Small intestine (tissue), 7 donors: ENCODE measurements around the gene MDH1B. TPM values are rescaled to one million over a fixed set of nuclear protein-coding genes. Genes with fewer than 3 reads are reported as not detected.

Experiments used
- DNase-seq, 2 donors: peaks; one replicate each; pipeline versions ENCODE4 v3.0.0 to v3.0.0-alpha.2; 2013
- FAIRE-seq: peaks from 2 replicates; lab custom pipeline; 2012; peaks lifted over from hg19 to GRCh38; lab: Jason Lieb, UNC
- H3K27ac ChIP-seq, 3 donors: one replicate each; pipeline ENCODE4 v1.5.1; 2013; ENCODE audit warnings: low read length in 2 of 3, mild to moderate bottlenecking in 2 of 3, control low read depth in 1 of 3, inconsistent platforms in 1 of 3, low read depth in 1 of 3, moderate library complexity in 1 of 3
- H3K27me3 ChIP-seq, 3 donors: one replicate each; pipeline ENCODE4 v1.6.1; 2013; ENCODE audit warnings: low read length in 3 of 3, inconsistent platforms in 1 of 3; ENCODE audit not compliant: control insufficient read depth in 3 of 3, insufficient read depth in 3 of 3
- H3K36me3 ChIP-seq, 3 donors: one replicate each; pipeline ENCODE4 v1.6.1; 2013; ENCODE audit warnings: low read length in 3 of 3, inconsistent platforms in 1 of 3, low read depth in 1 of 3, mild to moderate bottlenecking in 1 of 3, moderate library complexity in 1 of 3; ENCODE audit not compliant: control insufficient read depth in 3 of 3, insufficient read depth in 2 of 3
- H3K4me1 ChIP-seq, 3 donors: one replicate each; pipeline ENCODE4 v1.6.1; 2013; ENCODE audit warnings: low read length in 2 of 3, inconsistent platforms in 1 of 3, low read depth in 1 of 3, mild to moderate bottlenecking in 1 of 3, moderate library complexity in 1 of 3; ENCODE audit not compliant: control insufficient read depth in 3 of 3, insufficient read depth in 2 of 3
- H3K4me3 ChIP-seq, 3 donors: one replicate each; pipeline ENCODE4 v1.5.1; 2013; ENCODE audit warnings: low read length in 3 of 3, control low read depth in 1 of 3, inconsistent platforms in 1 of 3, low read depth in 1 of 3, mild to moderate bottlenecking in 1 of 3, moderate library complexity in 1 of 3
- H3K9me3 ChIP-seq, 2 donors: one replicate each; pipeline ENCODE4 v1.6.1; 2013; ENCODE audit warnings: low read depth in 1 of 2, low read length in 1 of 2; ENCODE audit not compliant: control insufficient read depth in 2 of 2, insufficient read depth in 1 of 2
- WGBS, 3 donors: extraction: QIAGEN DNeasy Blood & Tissue Kit; methylation state at CpG; one replicate each; pipeline ENCODE4 v1.1.7; 2013; 5-methylcytosine and 5-hydroxymethylcytosine counted together
- polyA plus RNA-seq, 4 donors: library from polyadenylated mRNA; stranded (reverse) in 3 of 4; unstranded in 1 of 4; fragments of 200-250 nt in 3 of 4; fragments of 120-200 nt in 1 of 4; gene quantifications; one replicate each; pipeline versions ENCODE4 v1.2.1 to v1.2.3, GENCODE V29; 2013
- donor health status: healthy with polysubstance abuse.
- donor health status: control.
- donor health status: control.
- donor health status: Bipolar disorder and iron deficiency.
- donor health status: healthy.

Gene MDH1B
- polyA plus RNA-seq, 4 donors: 0.31 to 0.72 TPM; not detected in 2

- 81 to 85% (median 85%) methylated on average over 7 of the region's 7 CpGs for WGBS, 3 donors
- no peak for FAIRE-seq
- Histone ChIP-seq H3K4me1 (no peaks in the 10 kb centered on the region), H3K36me3 (peaks cover 19 to 32% (median 28%) of the 10 kb centered on the region in 3 donors), H3K27ac (no peak overlapping the region), H3K4me3 (no peak overlapping the region), H3K9me3 (peaks cover 0 to 6% of the 10 kb centered on the region in 2 donors), H3K27me3 (no peaks in the 10 kb centered on the region)
- no peak for DNase-seq
These were observed 19.6 kb upstream of the MDH1B start for GRCh38 chr2:206784559-206785353.

- Histone ChIP-seq H3K36me3 (peaks cover 19 to 31% (median 29%) of the 10 kb centered on the region in 3 donors), H3K4me1 (no peaks in the 10 kb centered on the region), H3K27ac (no peak overlapping the region), H3K9me3 (peaks cover 0 to 10% of the 10 kb centered on the region in 2 donors), H3K27me3 (no peaks in the 10 kb centered on the region), H3K4me3 (no peak overlapping the region)
- 85 to 95% (median 94%) methylated on average over 2 of the region's 2 CpGs for whole genome bisulfite sequencing, 3 donors
- FAIRE-seq (no peak), DNase-seq (no peak)
These were observed 18.6 kb upstream of the MDH1B start for GRCh38 chr2:206783718-206784117.

GRCh38 chr2:206780671-206781070, 15.5 kb upstream of the MDH1B start:
- Histone ChIP-seq H3K4me3 (no peak overlapping the region), H3K36me3 (peaks cover 14 to 27% (median 19%) of the 10 kb centered on the region in 3 donors), H3K27me3 (no peaks in the 10 kb centered on the region), H3K9me3 (peaks cover 0 to 13% of the 10 kb centered on the region in 2 donors), H3K27ac (no peak overlapping the region), H3K4me1 (no peaks in the 10 kb centered on the region)
- FAIRE-seq: no peak
- DNase-seq: no peak
- 95 to 100% (median 100%) methylated on average over 2 of the region's 2 CpGs for WGBS, 3 donors

GRCh38 chr2:206776432-206776831, 11.3 kb upstream of the MDH1B start:
- Histone ChIP-seq H3K4me1 (no peaks in the 10 kb centered on the region), H3K9me3 (peaks cover 0 to 13% of the 10 kb centered on the region in 2 donors), H3K27ac (no peak overlapping the region), H3K36me3 (peaks cover 6 to 19% (median 11%) of the 10 kb centered on the region in 3 donors), H3K27me3 (no peaks in the 10 kb centered on the region), H3K4me3 (no peak overlapping the region)
- FAIRE-seq: no peak
- no peak for DNase-seq

GRCh38 chr2:206774871-206775270, 9.7 kb upstream of the MDH1B start:
- H3K36me3 ChIP-seq: peaks cover 6 to 18% (median 11%) of the 10 kb centered on the region in 3 donors
- 97 to 100% (median 98%) methylated on average over 1 of the region's 1 CpG for WGBS, 3 donors
- peaks cover 0 to 7% of the 10 kb centered on the region in 2 donors for H3K9me3 ChIP-seq
- no peak overlapping the region for H3K27ac ChIP-seq
- H3K27me3 ChIP-seq: no peaks in the 10 kb centered on the region
- H3K4me3 ChIP-seq: no peak overlapping the region
- no peaks in the 10 kb centered on the region for H3K4me1 ChIP-seq
- FAIRE-seq: no peak
- DNase-seq: no peak

- Histone ChIP-seq H3K4me1 (peaks cover 3 to 4% (median 3%) of the 10 kb centered on the region in 3 donors), H3K9me3 (no peaks in the 10 kb centered on the region), H3K4me3 (peak overlapping the region; percentile 38 to 74 (median 66)), H3K27me3 (peaks cover 0 to 4% (median 0%) of the 10 kb centered on the region in 3 donors), H3K36me3 (peaks cover 2 to 4% (median 2%) of the 10 kb centered on the region in 3 donors), H3K27ac (peak overlapping the region; percentile 77 to 88 (median 81))
- WGBS, 3 donors: 32 to 37% (median 34%) methylated on average over 12 of the region's 12 CpGs
- DNase-seq (no peak), FAIRE-seq (no peak)
These were observed 1.2 kb upstream of the MDH1B start for GRCh38 chr2:206766057-206766930.

- peak overlapping the region; percentile 13 to 88 (median 81) for H3K27ac ChIP-seq
- H3K4me3 ChIP-seq: peak overlapping the region; percentile 38 to 74 (median 66)
- H3K9me3 ChIP-seq: no peaks in the 10 kb centered on the region
- H3K36me3 ChIP-seq: peaks cover 0 to 4% (median 2%) of the 10 kb centered on the region in 3 donors
- 9 to 11% (median 10%) methylated on average over 18 of the region's 18 CpGs for WGBS, 3 donors
- FAIRE-seq (no peak), DNase-seq (no peak)
- H3K4me1 ChIP-seq: peaks cover 3 to 4% (median 3%) of the 10 kb centered on the region in 3 donors
- H3K27me3 ChIP-seq: peaks cover 0 to 6% (median 0%) of the 10 kb centered on the region in 3 donors
These were observed 371 bp downstream of the MDH1B start for GRCh38 chr2:206764673-206765241.

- Histone ChIP-seq H3K36me3 (no peaks in the 10 kb centered on the region), H3K9me3 (no peaks in the 10 kb centered on the region), H3K27me3 (peaks cover 0 to 3% (median 2%) of the 10 kb centered on the region in 3 donors), H3K4me3 (no peak overlapping the region), H3K27ac (no peak overlapping the region), H3K4me1 (no peaks in the 10 kb centered on the region)
- FAIRE-seq (no peak), DNase-seq (no peak)
- 9 to 36% (median 14%) methylated on average over 1 of the region's 1 CpG for WGBS, 3 donors
These were observed 8.3 kb downstream of the MDH1B start for GRCh38 chr2:206756816-206757215.
